A673 (cell line): ENCODE data around the gene FAM153A. TPM values are rescaled to one million over a fixed set of nuclear protein-coding genes. Genes with fewer than 3 reads are reported as not detected.
"Not testable (repeated sequence)": the region's sequence is repeated elsewhere in the genome, so short reads cannot be mapped to it uniquely, and the experiment has no call there.

ENCODE experiments used
- BruUV-seq: library from RNA; stranded (reverse); fragments of 400-500 nt; replicated peaks from 2 replicates; lab custom pipeline; 2021; lab: Mats Ljungman, UMichigan
- CTCF ChIA-PET: fragments of 300-600 bp; sonication (Branson Sonifier 250); formaldehyde crosslinking; loops from one replicate; lab custom pipeline; 2022; ENCODE audit warnings: antibody characterized with exemption; lab: Charles Lee
- POLR2A ChIA-PET: fragments of 300-600 bp; sonication (Branson Sonifier 250); formaldehyde crosslinking; loops from one replicate; lab custom pipeline; 2022; ENCODE audit warnings: antibody characterized with exemption; ENCODE audit not compliant: low non-redundant PET; lab: Charles Lee
- DNase-seq: peaks from one replicate; pipeline ENCODE4 v3.0.0-alpha.2; 2015; ENCODE audit warnings: low spot score
- H3K27ac ChIP-seq: fragments of 200-600 bp; sonication (generic); 2 replicates; pipeline ENCODE4 v1.5.1; 2016; ENCODE audit warnings: mixed run types, low read depth, mild to moderate bottlenecking, mixed read lengths, antibody characterized with exemption, low read length; ENCODE audit not compliant: poor library complexity, severe bottlenecking
- H3K27me3 ChIP-seq: fragments of 200-600 bp; sonication (generic); replicated peaks from 2 replicates; pipeline ENCODE4 v1.6.1; 2017; ENCODE audit warnings: mixed run types, low read depth, mild to moderate bottlenecking, mixed read lengths, antibody characterized with exemption, low read length; ENCODE audit not compliant: insufficient read depth, poor library complexity
- H3K36me3 ChIP-seq: fragments of 200-600 bp; sonication (generic); 2 replicates; pipeline ENCODE4 v1.6.1; 2016; ENCODE audit warnings: mixed run types, mild to moderate bottlenecking, mixed read lengths, antibody characterized with exemption, low read length; ENCODE audit not compliant: insufficient read depth, poor library complexity, severe bottlenecking
- H3K4me1 ChIP-seq: fragments of 200-600 bp; sonication (generic); 2 replicates; pipeline ENCODE4 v1.6.1; 2017; ENCODE audit warnings: mixed run types, mild to moderate bottlenecking, mixed read lengths, antibody characterized with exemption, low read length; ENCODE audit not compliant: insufficient read depth, poor library complexity, severe bottlenecking
- H3K4me3 ChIP-seq: fragments of 200-600 bp; sonication (generic); 2 replicates; pipeline ENCODE4 v1.5.1; 2016; ENCODE audit warnings: low read depth, mixed run types, mild to moderate bottlenecking, mixed read lengths, low read length; ENCODE audit not compliant: poor library complexity, severe bottlenecking
- H3K9me3 ChIP-seq: fragments of 200-600 bp; sonication (generic); 2 replicates; pipeline ENCODE4 v1.6.1; 2016; ENCODE audit warnings: mixed run types, low read depth, mild to moderate bottlenecking, mixed read lengths, antibody characterized with exemption, low read length; ENCODE audit not compliant: poor library complexity, severe bottlenecking
- intact Hi-C: fragments of 100-400 bp; cut with micrococcal nuclease; formaldehyde crosslinking; loops from one replicate; pipeline ENCODE4 v1.10.0; 2022; ENCODE audit not compliant: unreplicated experiment
- total RNA-seq: library from RNA; stranded (reverse); gene quantifications from 2 replicates; pipeline ENCODE4 v1.2.3, GENCODE V29; 2021

Gene FAM153A
- total RNA-seq, 1 experiment from 2014 or later: not detected

GRCh38 chr5:177723831-177724485 is 58.7 kb downstream of the FAM153A start:
- H3K36me3 ChIP-seq, H3K4me1 ChIP-seq, H3K27ac ChIP-seq, BruUV-seq, POLR2A ChIA-PET, CTCF ChIA-PET, H3K9me3 ChIP-seq, H3K27me3 ChIP-seq, DNase-seq, H3K4me3 ChIP-seq, intact Hi-C loops: not testable (repeated sequence)

GRCh38 chr5:177722829-177723228 is 59.9 kb downstream of the FAM153A start:
- H3K4me3 ChIP-seq, H3K36me3 ChIP-seq, POLR2A ChIA-PET, H3K27ac ChIP-seq, H3K27me3 ChIP-seq, CTCF ChIA-PET, DNase-seq, intact Hi-C loops, H3K9me3 ChIP-seq, BruUV-seq, H3K4me1 ChIP-seq: not testable (repeated sequence)

- H3K27me3 ChIP-seq, H3K9me3 ChIP-seq, DNase-seq, BruUV-seq, intact Hi-C loops, POLR2A ChIA-PET, H3K27ac ChIP-seq, H3K36me3 ChIP-seq, H3K4me3 ChIP-seq, H3K4me1 ChIP-seq, CTCF ChIA-PET: not testable (repeated sequence)
Measured at GRCh38 chr5:177719989-177720388, 62.7 kb downstream of the FAM153A start.

GRCh38 chr5:177715423-177715822 is 67.3 kb downstream of the FAM153A start:
- H3K27me3 ChIP-seq, intact Hi-C loops, CTCF ChIA-PET, DNase-seq, H3K4me1 ChIP-seq, H3K36me3 ChIP-seq, POLR2A ChIA-PET, H3K4me3 ChIP-seq, BruUV-seq, H3K27ac ChIP-seq, H3K9me3 ChIP-seq: not testable (repeated sequence)

- BruUV-seq, H3K36me3 ChIP-seq, H3K27me3 ChIP-seq, H3K4me3 ChIP-seq, H3K4me1 ChIP-seq, POLR2A ChIA-PET, DNase-seq, H3K9me3 ChIP-seq, intact Hi-C loops, H3K27ac ChIP-seq, CTCF ChIA-PET: not testable (repeated sequence)
Measured at GRCh38 chr5:177696100-177696499, 86.6 kb downstream of the FAM153A start.

- DNase-seq, H3K36me3 ChIP-seq, H3K9me3 ChIP-seq, H3K4me1 ChIP-seq, H3K27me3 ChIP-seq, BruUV-seq, intact Hi-C loops, CTCF ChIA-PET, H3K27ac ChIP-seq, H3K4me3 ChIP-seq, POLR2A ChIA-PET: not testable (repeated sequence)
Measured at GRCh38 chr5:177695356-177695930, 87.3 kb downstream of the FAM153A start.

GRCh38 chr5:177694518-177694835 is 88.2 kb downstream of the FAM153A start:
- CTCF ChIA-PET, BruUV-seq, POLR2A ChIA-PET: not testable (repeated sequence)

More at GRCh38 chr5:177694518-177694835, 88.2 kb downstream of the FAM153A start:
- H3K27ac ChIP-seq, intact Hi-C loops, H3K4me3 ChIP-seq, H3K4me1 ChIP-seq, DNase-seq, H3K27me3 ChIP-seq, H3K9me3 ChIP-seq, H3K36me3 ChIP-seq: not testable (repeated sequence)
